GM10248 (cell line): ENCODE measurements around the gene WWC2.

ENCODE experiments used
- CTCF ChIA-PET: fragments of 300-600 bp; sonication (Branson Sonifier 250); formaldehyde crosslinking; extraction: SDS; loops from one replicate; lab custom pipeline; 2021; ENCODE audit warnings: antibody characterized with exemption; lab: Yijun Ruan, JAX
- POLR2A ChIA-PET: fragments of 350-650 bp; sonication (Branson Sonifier 250); formaldehyde crosslinking; extraction: SDS; loops from one replicate; lab custom pipeline; 2020; ENCODE audit warnings: antibody characterized with exemption; lab: Yijun Ruan, JAX
- DNase-seq: peaks from one replicate; pipeline ENCODE4 v3.0.0; 2012; ENCODE audit errors: extremely low spot score
- CTCF ChIP-seq: IDR thresholded peaks from 2 replicates; pipeline ENCODE4 v1.5.1; 2012; ENCODE audit warnings: mild to moderate bottlenecking, low read depth; ENCODE audit errors: extremely low read depth, missing control alignments, control extremely low read depth

Gene WWC2

GRCh38 chr4:183312841-183313240 lies 213.8 kb downstream of the WWC2 start:
- CTCF ChIA-PET, result no interaction called here
- POLR2A ChIA-PET, result no interaction called here
- TF ChIP-seq CTCF, result no peak

GRCh38 chr4:183314336-183314735 lies 215.3 kb downstream of the WWC2 start:
- ChIA-PET CTCF (no interaction called here), POLR2A (no interaction called here)
- DNase-seq, result no peak
- no peak for TF ChIP-seq CTCF

More at GRCh38 chr4:183312841-183313240, 213.8 kb downstream of the WWC2 start:
- DNase-seq, result no peak

- no peak for DNase-seq
- CTCF ChIA-PET, result no interaction called here
- POLR2A ChIA-PET, result no interaction called here
- no peak for TF ChIP-seq CTCF
Measured at GRCh38 chr4:183314806-183315205, 215.7 kb downstream of the WWC2 start.

GRCh38 chr4:183318656-183319055 lies 219.6 kb downstream of the WWC2 start:
- no peak for DNase-seq
- POLR2A ChIA-PET, result no interaction called here
- no peak for TF ChIP-seq CTCF
- CTCF ChIA-PET, result interaction anchor here (1.5 kb wide), 1 partner anchor 380 kb away, joined by 3 read pairs; no protein-coding TSS in a partner anchor

- TF ChIP-seq CTCF, result no peak
- ChIA-PET POLR2A (no interaction called here), CTCF (interaction anchor here (1.0 to 1.3 kb wide), 2 partner anchors 12 to 22 kb away, joined by 3 read pairs; no protein-coding TSS in a partner anchor)
- no peak for DNase-seq
Measured at GRCh38 chr4:183320211-183321059, 221.4 kb downstream of the WWC2 start, which contains the start of gene CLDN22. Gene CLDN22, minus strand, starts transcription at chr4:183320276. Its CDS starts 58 bp downstream, at chr4:183320218.

- CTCF ChIA-PET, result interaction anchor here (1.0 kb wide), 1 partner anchor 11 kb away, joined by 3 read pairs; no protein-coding TSS in a partner anchor
- POLR2A ChIA-PET, result no interaction called here
- no peak for DNase-seq
- no peak for TF ChIP-seq CTCF
Measured at GRCh38 chr4:183321079-183321478, 222.0 kb downstream of the WWC2 start.
